Globus pallidus (tissue), 1 donor: Measurements from ENCODE around the gene MYOD1.

ENCODE experiments used
- DNase-seq: peaks from one replicate; pipeline ENCODE4 v3.0.0-alpha.2; 2015; ENCODE audit warnings: low spot score

The MYOD1 gene

GRCh38 chr11:17771415-17771814 lies 52.0 kb downstream of the MYOD1 start:
- no peak for DNase-seq
